ENCODE measurements around the gene ATP13A3. TPM values are rescaled to one million over a fixed set of nuclear protein-coding genes. Genes with fewer than 3 reads are reported as not detected.

The ATP13A3 gene
- total and polyA plus RNA-seq, 2 of the 4 experiments (the other 2 are of a cell fraction) = 48.1 to 154 TPM

DNA sequence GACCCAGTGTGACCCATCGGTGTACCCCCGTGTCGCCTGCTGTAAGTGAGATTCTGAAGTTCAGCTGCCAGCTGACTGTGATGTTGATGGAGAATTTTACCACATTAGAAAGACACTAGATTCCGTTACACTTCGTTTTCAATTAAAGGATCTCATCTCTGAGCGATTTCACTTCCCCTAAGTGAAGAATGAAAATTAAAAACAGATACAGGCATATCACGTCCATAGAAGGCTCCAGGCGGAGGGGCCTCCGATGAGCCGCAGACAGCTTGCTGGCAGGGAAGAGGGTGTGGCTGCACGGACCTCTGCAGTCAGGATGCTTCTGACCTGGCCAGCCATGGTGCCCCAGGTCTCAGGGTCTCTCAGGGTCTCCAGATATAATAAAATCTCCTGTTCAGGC is 129.1 kb downstream of the ATP13A3 start:
- H3K27me3 ChIP-seq (ENCODE audit: control insufficient read depth, insufficient read depth, low read length) = peaks cover 17% of the 10 kb centered on the region
- H3K79me1 ChIP-seq (ENCODE audit: low read depth in 1 of 2, low read length in 2 of 2) = no peaks in the 10 kb centered on the region
- H3K4me3 ChIP-seq (ENCODE audit: insufficient read depth, low read depth, low read length) = no peak overlapping the region
- no peak overlapping the region for H2BK20ac ChIP-seq (ENCODE audit: low read depth, low read length)
- no peak overlapping the region for H2AFZ ChIP-seq (replicated peaks; ENCODE audit: low read length, poor library complexity)
- no peak overlapping the region for H4K5ac ChIP-seq (ENCODE audit: low read depth, low read length)
- no peak overlapping the region for H2BK120ac ChIP-seq (ENCODE audit: low read depth, low read length)
- WGBS, 2 experiments (ENCODE audit: extremely low coverage in 2 of 2, insufficient read length in 1 of 2) = no CpG with 5 or more reads among the region's 11 CpGs
- no TSS peak for BruUV-seq (replicated peaks)
- POLR2A ChIA-PET (ENCODE audit: unreplicated experiment) = no interaction called here
- H2AK9ac ChIP-seq (replicated peaks; ENCODE audit: low read depth, low read length, poor library complexity) = no peak overlapping the region
- ATAC-seq (ENCODE audit: low read depth) (no peak), DNase-seq (no peak)
- H3K14ac ChIP-seq (replicated peaks; ENCODE audit: low read depth, low read length) = no peak overlapping the region
- H3K18ac ChIP-seq (ENCODE audit: low read depth, low read length) = no peak overlapping the region
- no peaks in the 10 kb centered on the region for H3K4me1 ChIP-seq (ENCODE audit: control insufficient read depth, insufficient read depth, low read length)
- H4K91ac ChIP-seq (ENCODE audit: insufficient read depth, low read depth, low read length) = no peak overlapping the region
- no peak overlapping the region for H2AK5ac ChIP-seq (ENCODE audit: low read depth, low read length)
- H3K23ac ChIP-seq (ENCODE audit: low read depth, low read length) = no peak overlapping the region
- no peak overlapping the region for H4K8ac ChIP-seq (ENCODE audit: low read depth in 2 of 2, low read length in 2 of 2)
- H3K9me3 ChIP-seq (ENCODE audit: control insufficient read depth, insufficient read depth, low read length) = no peaks in the 10 kb centered on the region
- in situ Hi-C loops (cut with MboI; ENCODE audit: low sequenced_read_pairs) = no loop called here
- CTCF ChIA-PET = interaction anchor here (2.3 kb wide), 1 partner anchor 14 kb away, joined by 9 read pairs; no protein-coding TSS in a partner anchor
- no peak overlapping the region for H2BK5ac ChIP-seq (ENCODE audit: low read depth, low read length, poor library complexity, severe bottlenecking)
- no peak overlapping the region for H3K27ac ChIP-seq (ENCODE audit: insufficient read depth, low read length)
- no peaks in the 10 kb centered on the region for H3K36me3 ChIP-seq (ENCODE audit: control insufficient read depth, insufficient read depth, low read length)
- H2BK15ac ChIP-seq (ENCODE audit: low read depth, low read length) = no peak overlapping the region
- H3K56ac ChIP-seq (ENCODE audit: extremely low read depth, insufficient read depth, low read length) = no peak overlapping the region
- no peak overlapping the region for H3K4me2 ChIP-seq (ENCODE audit: low read depth, low read length)
- H3K9ac ChIP-seq (ENCODE audit: low read depth, low read length) = no peak overlapping the region
- H3K4ac ChIP-seq (ENCODE audit: low read depth, low read length) = no peak overlapping the region
- intact Hi-C loops (cut with micrococcal nuclease) = no loop called here
- peaks cover 11% of the 10 kb centered on the region for H3K9me1 ChIP-seq (ENCODE audit: insufficient read depth, low read length)
- TF ChIP-seq POLR2A (IDR thresholded peaks at IDR 0.05; ENCODE audit: low read depth, low read length) = no peak
- no peaks in the 10 kb centered on the region for H4K20me1 ChIP-seq (ENCODE audit: insufficient read depth, low read length)
- dilution Hi-C loops (cut with HindIII; ENCODE audit: low sequenced_read_pairs, unreplicated experiment) = no loop called here

Data from IMR-90 (cell line).